IMR-90 (cell line): ENCODE data around the gene CD68. TPM values are rescaled to one million over a fixed set of nuclear protein-coding genes. Genes with fewer than 3 reads are reported as not detected.

Experiments used
- ATAC-seq: fragments of 200-7000 bp; cut with Tn5 transposase; 2 replicates; pipeline ENCODE4 v1.9.1; 2020; ENCODE audit warnings: low read depth, mild to moderate bottlenecking, moderate library complexity
- Bru-seq: library from RNA; stranded (reverse); fragments of 400-500 nt; gene quantifications from one replicate; lab custom pipeline; 2021; lab: Mats Ljungman, UMichigan
- BruChase-seq, 2 experiments: library from RNA; stranded (reverse); fragments of 400-500 nt; gene quantifications; one replicate each; lab custom pipeline; 2021; lab: Mats Ljungman, UMichigan
- BruUV-seq: library from RNA; stranded (reverse); fragments of 400-500 nt; replicated peaks from 2 replicates; lab custom pipeline; 2021; lab: Mats Ljungman, UMichigan
- CTCF ChIA-PET: fragments of 300-600 bp; formaldehyde crosslinking; extraction: SDS; loops from one replicate; lab custom pipeline; 2021; ENCODE audit warnings: antibody characterized with exemption; lab: Yijun Ruan, JAX
- POLR2A ChIA-PET: fragments of 300-600 bp; sonication (Branson Sonifier 250); formaldehyde crosslinking; loops from one replicate; lab custom pipeline; 2022; ENCODE audit warnings: antibody characterized with exemption; ENCODE audit not compliant: unreplicated experiment; lab: Charles Lee
- DNase-seq: peaks from one replicate; pipeline ENCODE4 v3.0.0; 2013
- H2AFZ ChIP-seq: replicated peaks from 2 replicates; pipeline ENCODE3; 2013; ENCODE audit warnings: low read length, mild to moderate bottlenecking; ENCODE audit not compliant: poor library complexity
- H2AK5ac ChIP-seq: 2 replicates; pipeline ENCODE4 v1.6.1; 2013; ENCODE audit warnings: low read depth, low read length, inconsistent platforms
- H2AK9ac ChIP-seq: replicated peaks from 2 replicates; pipeline ENCODE3; 2013; ENCODE audit warnings: mild to moderate bottlenecking, low read depth, low read length, moderate library complexity; ENCODE audit not compliant: poor library complexity
- H2BK120ac ChIP-seq: 2 replicates; pipeline ENCODE4 v1.6.1; 2013; ENCODE audit warnings: low read depth, low read length, inconsistent platforms
- H2BK15ac ChIP-seq: 3 replicates; pipeline ENCODE4 v1.6.1; 2013; ENCODE audit warnings: low read depth, low read length, inconsistent platforms
- H2BK20ac ChIP-seq: 2 replicates; pipeline ENCODE4 v1.6.1; 2013; ENCODE audit warnings: low read depth, mild to moderate bottlenecking, inconsistent platforms, low read length, moderate library complexity
- H2BK5ac ChIP-seq: 2 replicates; pipeline ENCODE4 v1.6.1; 2013; ENCODE audit warnings: mild to moderate bottlenecking, low read depth, low read length, inconsistent platforms; ENCODE audit not compliant: poor library complexity, severe bottlenecking
- H3K14ac ChIP-seq: replicated peaks from 2 replicates; pipeline ENCODE4 v1.6.1; 2013; ENCODE audit warnings: low read depth, low read length, inconsistent platforms
- H3K18ac ChIP-seq: 2 replicates; pipeline ENCODE4 v1.6.1; 2013; ENCODE audit warnings: low read depth, low read length, control low read depth
- H3K23ac ChIP-seq: 2 replicates; pipeline ENCODE4 v1.6.1; 2013; ENCODE audit warnings: low read depth, low read length, inconsistent platforms
- H3K27ac ChIP-seq: 2 replicates; pipeline ENCODE4 v1.5.1; 2013; ENCODE audit warnings: mild to moderate bottlenecking, control low read depth, low read length; ENCODE audit not compliant: insufficient read depth
- H3K27me3 ChIP-seq: 2 replicates; pipeline ENCODE4 v1.6.1; 2013; ENCODE audit warnings: low read length; ENCODE audit not compliant: control insufficient read depth, insufficient read depth
- H3K36me3 ChIP-seq: 2 replicates; pipeline ENCODE4 v1.6.1; 2013; ENCODE audit warnings: low read length, mixed read lengths; ENCODE audit not compliant: control insufficient read depth, insufficient read depth
- H3K4ac ChIP-seq: 2 replicates; pipeline ENCODE4 v1.6.1; 2013; ENCODE audit warnings: low read depth, low read length, inconsistent platforms
- H3K4me1 ChIP-seq: 2 replicates; pipeline ENCODE4 v1.6.1; 2013; ENCODE audit warnings: low read length, mixed read lengths; ENCODE audit not compliant: control insufficient read depth, insufficient read depth
- H3K4me2 ChIP-seq: 2 replicates; pipeline ENCODE4 v1.6.1; 2013; ENCODE audit warnings: low read depth, mild to moderate bottlenecking, control low read depth, low read length, moderate library complexity
- H3K4me3 ChIP-seq: 2 replicates; pipeline ENCODE4 v1.5.1; 2013; ENCODE audit warnings: low read depth, mild to moderate bottlenecking, control low read depth, low read length, moderate library complexity; ENCODE audit not compliant: insufficient read depth
- H3K56ac ChIP-seq: 2 replicates; pipeline ENCODE4 v1.6.1; 2013; ENCODE audit warnings: low read length, inconsistent platforms; ENCODE audit not compliant: insufficient read depth; ENCODE audit errors: extremely low read depth
- H3K79me1 ChIP-seq, 2 experiments: 2 replicates each; pipeline ENCODE4 v1.6.1; 2013; ENCODE audit warnings: low read length in 2 of 2, inconsistent platforms in 1 of 2, low read depth in 1 of 2
- H3K9ac ChIP-seq: 2 replicates; pipeline ENCODE4 v1.6.1; 2013; ENCODE audit warnings: low read depth, low read length, control low read depth
- H3K9me1 ChIP-seq: 2 replicates; pipeline ENCODE4 v1.6.1; 2013; ENCODE audit warnings: low read length, inconsistent platforms; ENCODE audit not compliant: insufficient read depth
- H3K9me3 ChIP-seq: 2 replicates; pipeline ENCODE4 v1.6.1; 2013; ENCODE audit warnings: low read length; ENCODE audit not compliant: control insufficient read depth, insufficient read depth
- H4K20me1 ChIP-seq: 2 replicates; pipeline ENCODE4 v1.6.1; 2013; ENCODE audit warnings: low read length, inconsistent platforms; ENCODE audit not compliant: insufficient read depth
- H4K5ac ChIP-seq: 2 replicates; pipeline ENCODE4 v1.6.1; 2013; ENCODE audit warnings: mild to moderate bottlenecking, low read depth, low read length, control low read depth
- H4K8ac ChIP-seq, 2 experiments: 2 replicates each; pipeline ENCODE4 v1.6.1; 2013; ENCODE audit warnings: low read depth in 2 of 2, low read length in 2 of 2, control low read depth in 1 of 2, inconsistent platforms in 1 of 2
- H4K91ac ChIP-seq: 2 replicates; pipeline ENCODE4 v1.6.1; 2013; ENCODE audit warnings: low read depth, low read length, inconsistent platforms; ENCODE audit not compliant: insufficient read depth
- BHLHE40 ChIP-seq: fragments of 150-350 bp; IDR thresholded peaks from 2 replicates; pipeline ENCODE4 v1.6.1; 2016; ENCODE audit warnings: mild to moderate bottlenecking, low read depth, low read length
- CEBPB ChIP-seq: IDR thresholded peaks from 2 replicates; pipeline ENCODE4 v1.6.1; 2012; ENCODE audit warnings: low read depth, low read length, improper control_type of control experiment
- CHD1 ChIP-seq: IDR thresholded peaks from 2 replicates; pipeline ENCODE4 v1.6.1; 2012; ENCODE audit warnings: low read depth, low read length, improper control_type of control experiment
- FOS ChIP-seq: fragments of 150-350 bp; IDR thresholded peaks from 2 replicates; pipeline ENCODE4 v1.6.1; 2016; ENCODE audit warnings: low read depth, low read length
- NFE2L2 ChIP-seq: fragments of 150-350 bp; IDR thresholded peaks from 2 replicates; pipeline ENCODE4 v1.6.1; 2016; ENCODE audit warnings: low read depth, mild to moderate bottlenecking, low read length
- POLR2A ChIP-seq: IDR thresholded peaks from 2 replicates; pipeline ENCODE4 v1.6.1; 2012; ENCODE audit warnings: mild to moderate bottlenecking, low read depth, low read length
- RAD21 ChIP-seq: IDR thresholded peaks from 2 replicates; pipeline ENCODE4 v1.6.1; 2012; ENCODE audit warnings: low read length, improper control_type of control experiment
- WGBS, 2 experiments: methylation state at CpG; one replicate each; pipeline versions ENCODE4 v1.1.5 to v1.1.7; 2013; ENCODE audit warnings: missing lambda C conversion rate in 2 of 2; ENCODE audit not compliant: insufficient read length in 1 of 2; ENCODE audit errors: extremely low coverage in 2 of 2; 5-methylcytosine and 5-hydroxymethylcytosine counted together
- dilution Hi-C: fragments of 300-500 bp; cut with HindIII; formaldehyde crosslinking; loops from one replicate; pipeline ENCODE4 v1.14.3; 2018; ENCODE audit warnings: low sequenced_read_pairs; ENCODE audit not compliant: unreplicated experiment
- in situ Hi-C: fragments of 300-500 bp; cut with MboI; formaldehyde crosslinking; loops from 3 replicates; pipeline ENCODE4 v1.14.3; 2019; ENCODE audit warnings: low sequenced_read_pairs, inconsistent platforms, mixed read lengths
- intact Hi-C: fragments of 100-400 bp; cut with micrococcal nuclease; formaldehyde crosslinking; loops from 2 replicates; pipeline ENCODE4 v1.10.0; 2022
- long read RNA-seq: library from polyadenylated mRNA; unstranded; transcript quantifications from one replicate; pipeline ENCODE4 v2.0.0, GENCODE V29; 2021; ENCODE audit not compliant: unreplicated experiment
- polyA plus RNA-seq, 3 experiments: library from polyadenylated mRNA; depleted of rRNA; stranded (reverse); fragments of >200 nt; gene quantifications; 2 replicates each; pipeline ENCODE4 v1.2.3, GENCODE V29; 2012; ENCODE audit warnings: low replicate concordance in 1 of 3
- total RNA-seq: library from RNA; depleted of rRNA; stranded (reverse); fragments of >200 nt; gene quantifications from 2 replicates; pipeline ENCODE4 v1.2.3, GENCODE V29; 2012; rRNA removed
- TF ChIP-seq, protein P1 (sequence below): conservative IDR thresholded peaks from 2 replicates; pipeline ENCODE4 v1.5.1; 2012; ENCODE audit warnings: mild to moderate bottlenecking, low read depth, low read length, improper control_type of control experiment
- TF ChIP-seq, protein P2 (sequence below): fragments of 150-350 bp; IDR thresholded peaks from 2 replicates; pipeline ENCODE4 v1.6.1; 2016; ENCODE audit warnings: low read depth, mild to moderate bottlenecking, low read length, moderate library complexity, borderline replicate concordance

The CD68 gene, protein sequence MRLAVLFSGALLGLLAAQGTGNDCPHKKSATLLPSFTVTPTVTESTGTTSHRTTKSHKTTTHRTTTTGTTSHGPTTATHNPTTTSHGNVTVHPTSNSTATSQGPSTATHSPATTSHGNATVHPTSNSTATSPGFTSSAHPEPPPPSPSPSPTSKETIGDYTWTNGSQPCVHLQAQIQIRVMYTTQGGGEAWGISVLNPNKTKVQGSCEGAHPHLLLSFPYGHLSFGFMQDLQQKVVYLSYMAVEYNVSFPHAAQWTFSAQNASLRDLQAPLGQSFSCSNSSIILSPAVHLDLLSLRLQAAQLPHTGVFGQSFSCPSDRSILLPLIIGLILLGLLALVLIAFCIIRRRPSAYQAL
- total RNA-seq (16.0 and 23.3 TPM in 2 replicates), polyA plus RNA-seq (2012; rRNA removed) (43.1 and 55.0 TPM in 2 replicates), Bru-seq, nascent RNA (percentile 51 among the genes with signal in this experiment), BruChase-seq, experiment 1, labeled RNA remaining after a 6-hour chase (percentile 38 among the genes with signal in this experiment), BruChase-seq, experiment 2, labeled RNA remaining after a 2-hour chase (percentile 41 among the genes with signal in this experiment)
- polyA plus RNA-seq (2012; cell fraction: cytosol; rRNA removed) = 18.3 and 59.5 TPM in 2 replicates
- 2.6 and 3.5 TPM in 2 replicates for polyA plus RNA-seq (2012; cell fraction: nucleus; rRNA removed; ENCODE audit: low replicate concordance)
- long read RNA-seq, transcript CD68-201 (6 exons, 1,878 nt) = major isoform, 9 of 17 reads
- long read RNA-seq, partial matches to known transcripts = 8 of 17 reads
- long read RNA-seq, other reads (novel, unspliced or antisense) = 0 of 17 reads

DNA sequence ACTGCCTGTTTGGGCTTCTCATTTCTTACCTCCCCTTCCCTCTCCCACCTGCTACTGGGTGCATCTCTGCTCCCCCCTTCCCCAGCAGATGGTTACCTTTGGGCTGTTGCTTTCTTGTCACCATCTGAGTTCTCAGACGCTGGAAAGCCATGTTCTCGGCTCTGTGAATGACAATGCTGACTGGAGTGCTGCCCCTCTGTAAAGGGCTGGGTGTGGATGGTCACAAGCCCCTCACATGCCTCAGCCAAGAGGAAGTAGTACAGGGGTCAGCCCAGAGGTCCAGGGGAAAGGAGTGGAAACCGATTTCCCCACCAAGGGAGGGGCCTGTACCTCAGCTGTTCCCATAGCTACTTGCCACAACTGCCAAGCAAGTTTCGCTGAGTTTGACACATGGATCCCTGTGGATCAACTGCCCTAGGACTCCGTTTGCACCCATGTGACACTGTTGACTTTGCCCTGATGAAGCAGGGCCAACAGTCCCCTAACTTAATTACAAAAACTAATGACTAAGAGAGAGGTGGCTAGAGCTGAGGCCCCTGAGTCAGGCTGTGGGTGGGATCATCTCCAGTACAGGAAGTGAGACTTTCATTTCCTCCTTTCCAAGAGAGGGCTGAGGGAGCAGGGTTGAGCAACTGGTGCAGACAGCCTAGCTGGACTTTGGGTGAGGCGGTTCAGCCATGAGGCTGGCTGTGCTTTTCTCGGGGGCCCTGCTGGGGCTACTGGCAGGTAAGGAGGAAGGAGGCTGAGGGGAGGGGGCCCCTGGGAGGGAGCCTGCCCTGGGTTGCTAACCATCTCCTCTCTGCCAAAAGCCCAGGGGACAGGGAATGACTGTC is at the start of gene CD68:
TSS of gene CD68 (plus strand) at position 638 of the 833 bp plus-strand sequence. CDS start at position 678, 40 bp downstream.
- DNase-seq (peak; percentile 91), ATAC-seq (peak; percentile 56)
- Histone ChIP-seq H2AFZ (peak within 1 kb of the TSS; percentile 70), H2BK15ac (peak within 1 kb of the TSS; percentile 4; the same call in 2 of the 3 replicates), H3K9ac (peak within 1 kb of the TSS; percentile 8), H4K8ac (peak within 1 kb of the TSS in 1 of 2 experiments; percentile 78; a peak in 2 of 4 replicates), H3K56ac (no peak within 1 kb of the TSS), H3K23ac (peak within 1 kb of the TSS; percentile 48), H3K36me3 (peaks cover 50% of the 10 kb centered on the region), H3K18ac (peak within 1 kb of the TSS; percentile 3; the same call in 1 of the 2 replicates), H3K27ac (peak within 1 kb of the TSS; percentile 49), H3K79me1 (peaks cover 13 to 83% of the 10 kb centered on the region in 2 experiments), H3K14ac (peak within 1 kb of the TSS; percentile 81), H3K4me1 (peaks cover 32% of the 10 kb centered on the region), H2AK5ac (peak within 1 kb of the TSS; percentile 93), H3K4ac (peak within 1 kb of the TSS; percentile 78), H4K5ac (peak within 1 kb of the TSS; percentile 72), H3K4me2 (peak within 1 kb of the TSS; percentile 23), H3K27me3 (no peaks in the 10 kb centered on the region), H2AK9ac (peak within 1 kb of the TSS; percentile 86), H4K91ac (peak within 1 kb of the TSS; percentile 63), H3K4me3 (peak within 1 kb of the TSS; percentile 1; the same call in 1 of the 2 replicates), H4K20me1 (peaks cover 54% of the 10 kb centered on the region), H3K9me1 (peaks cover 21% of the 10 kb centered on the region), H2BK120ac (peak within 1 kb of the TSS; percentile 8; the same call in 1 of the 2 replicates), H2BK20ac (no peak within 1 kb of the TSS; the same call in 1 of the 2 replicates), H2BK5ac (peak within 1 kb of the TSS; percentile 76), H3K9me3 (no peaks in the 10 kb centered on the region)
- 0% methylated on average over 2 of the region's 7 CpGs; no CpG with 5 or more reads in 1 of the 2 experiments for WGBS, 2 experiments
- BruUV-seq = no TSS peak
- ChIA-PET POLR2A (interaction anchor here (0.8 to 1.2 kb wide), 2 partner anchors 10 to 28 kb away, joined by 3 to 6 read pairs; no protein-coding TSS in a partner anchor), CTCF (interaction anchor here (1.3 kb wide), 1 partner anchor 109 kb away, joined by 4 read pairs; the partner anchor contains the start of genes TP53 and WRAP53)
- intact Hi-C loops (no loop called here), in situ Hi-C loops (no loop called here), dilution Hi-C loops (no loop called here)
- TF ChIP-seq, protein P1, sequence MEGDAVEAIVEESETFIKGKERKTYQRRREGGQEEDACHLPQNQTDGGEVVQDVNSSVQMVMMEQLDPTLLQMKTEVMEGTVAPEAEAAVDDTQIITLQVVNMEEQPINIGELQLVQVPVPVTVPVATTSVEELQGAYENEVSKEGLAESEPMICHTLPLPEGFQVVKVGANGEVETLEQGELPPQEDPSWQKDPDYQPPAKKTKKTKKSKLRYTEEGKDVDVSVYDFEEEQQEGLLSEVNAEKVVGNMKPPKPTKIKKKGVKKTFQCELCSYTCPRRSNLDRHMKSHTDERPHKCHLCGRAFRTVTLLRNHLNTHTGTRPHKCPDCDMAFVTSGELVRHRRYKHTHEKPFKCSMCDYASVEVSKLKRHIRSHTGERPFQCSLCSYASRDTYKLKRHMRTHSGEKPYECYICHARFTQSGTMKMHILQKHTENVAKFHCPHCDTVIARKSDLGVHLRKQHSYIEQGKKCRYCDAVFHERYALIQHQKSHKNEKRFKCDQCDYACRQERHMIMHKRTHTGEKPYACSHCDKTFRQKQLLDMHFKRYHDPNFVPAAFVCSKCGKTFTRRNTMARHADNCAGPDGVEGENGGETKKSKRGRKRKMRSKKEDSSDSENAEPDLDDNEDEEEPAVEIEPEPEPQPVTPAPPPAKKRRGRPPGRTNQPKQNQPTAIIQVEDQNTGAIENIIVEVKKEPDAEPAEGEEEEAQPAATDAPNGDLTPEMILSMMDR = no peak
- no peak; the same call in 1 of the 2 replicates for TF ChIP-seq NFE2L2
- TF ChIP-seq, protein P2, sequence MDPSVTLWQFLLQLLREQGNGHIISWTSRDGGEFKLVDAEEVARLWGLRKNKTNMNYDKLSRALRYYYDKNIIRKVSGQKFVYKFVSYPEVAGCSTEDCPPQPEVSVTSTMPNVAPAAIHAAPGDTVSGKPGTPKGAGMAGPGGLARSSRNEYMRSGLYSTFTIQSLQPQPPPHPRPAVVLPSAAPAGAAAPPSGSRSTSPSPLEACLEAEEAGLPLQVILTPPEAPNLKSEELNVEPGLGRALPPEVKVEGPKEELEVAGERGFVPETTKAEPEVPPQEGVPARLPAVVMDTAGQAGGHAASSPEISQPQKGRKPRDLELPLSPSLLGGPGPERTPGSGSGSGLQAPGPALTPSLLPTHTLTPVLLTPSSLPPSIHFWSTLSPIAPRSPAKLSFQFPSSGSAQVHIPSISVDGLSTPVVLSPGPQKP = no peak
- TF ChIP-seq CEBPB = peak; percentile 97
- TF ChIP-seq BHLHE40 = no peak
- TF ChIP-seq RAD21 = no peak; the same call in 1 of the 2 replicates
- TF ChIP-seq FOS = peak; percentile 30; the same call in 1 of the 2 replicates
- no peak for TF ChIP-seq CHD1
- peak; percentile 94 for TF ChIP-seq POLR2A
